Amygdala (tissue), 56 donors: ENCODE results near the gene MYO1H.

Experiments used
- DNase-seq, 56 donors: peaks; one replicate each; lab custom pipeline; 2025; lab: John Stamatoyannopoulos, UW

Gene MYO1H

DNA sequence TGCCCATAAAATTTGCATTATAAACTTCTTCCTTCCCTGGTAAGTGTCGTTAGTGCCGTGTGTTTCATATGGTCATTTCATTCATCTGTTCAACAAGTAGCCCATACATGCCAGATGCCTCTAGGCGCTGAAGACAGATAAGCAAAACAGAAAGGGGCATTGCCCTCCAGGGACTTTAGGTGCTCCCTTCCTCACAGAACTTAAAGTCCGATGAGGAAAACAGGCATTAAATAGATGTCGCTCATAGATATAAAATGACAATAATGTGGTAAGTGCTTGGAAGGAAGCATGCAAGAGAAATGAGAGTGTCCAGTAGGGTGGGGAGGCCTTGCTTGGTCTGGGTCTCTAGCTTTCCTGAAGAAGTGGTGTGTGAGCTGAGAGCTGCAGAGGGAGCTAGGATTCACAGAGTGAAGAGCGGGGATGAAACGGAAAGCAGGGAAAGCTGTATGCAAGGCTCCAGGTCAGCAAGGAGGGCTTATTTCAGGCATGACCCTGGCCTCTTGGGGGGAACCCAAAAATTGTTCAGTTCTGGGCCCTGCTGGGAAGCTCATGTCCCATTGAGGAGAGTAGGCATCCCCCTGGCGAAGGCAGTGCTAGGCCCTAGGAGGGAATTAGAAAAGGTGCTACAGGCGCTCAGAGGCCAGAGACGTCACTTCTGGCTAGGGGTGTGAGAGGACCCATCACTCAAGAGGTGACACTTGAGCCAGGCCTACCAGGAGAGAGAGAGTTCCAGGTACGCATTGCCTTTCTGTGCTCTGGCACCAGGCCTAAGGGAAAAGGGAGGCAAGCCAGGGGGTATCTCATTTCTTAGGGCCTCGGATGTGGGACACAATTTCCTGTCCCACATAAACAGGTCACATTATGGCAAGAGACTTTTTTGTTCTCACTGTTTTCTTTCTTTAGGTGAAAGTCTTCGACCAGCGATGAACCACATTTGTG lies 141.6 kb downstream of the MYO1H start:
- no peak for DNase-seq

DNA sequence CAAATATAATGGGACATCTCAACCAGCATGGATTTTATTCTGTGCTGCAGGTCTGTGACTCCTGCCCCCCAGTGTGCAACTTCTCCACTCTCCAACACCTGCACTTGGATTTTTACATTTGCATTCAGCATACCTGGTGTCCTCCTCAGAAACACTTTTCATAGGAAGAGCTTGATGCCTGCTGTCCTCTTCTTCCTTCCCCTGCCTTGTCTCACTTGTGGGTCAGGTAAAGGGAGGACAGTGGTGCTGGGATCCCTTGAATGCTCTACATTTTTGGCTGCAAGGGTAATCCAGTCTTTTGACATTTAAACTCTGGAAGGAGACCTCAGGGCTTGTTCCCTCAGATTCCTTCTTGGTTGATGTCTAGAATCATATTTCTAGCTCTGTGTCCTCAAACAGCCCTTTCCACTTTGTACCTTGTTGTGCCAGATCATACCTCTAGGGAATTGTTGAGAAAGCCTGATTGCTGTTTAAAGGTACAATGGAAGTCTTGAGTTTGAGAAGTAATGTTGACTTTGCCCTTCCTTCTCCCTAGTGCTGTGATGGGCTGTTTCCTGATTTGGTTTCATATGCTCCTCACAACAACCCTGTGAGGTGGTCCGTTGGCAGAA lies 142.4 kb downstream of the MYO1H start:
- DNase-seq: no peak

GRCh38 chr12:109491671-109492070 lies 144.0 kb downstream of the MYO1H start:
- DNase-seq: no peak

GRCh38 chr12:109492371-109492770 lies 144.7 kb downstream of the MYO1H start:
- DNase-seq: no peak

- DNase-seq: no peak
These were observed 145.4 kb downstream of the MYO1H start for GRCh38 chr12:109493090-109493489.

DNA sequence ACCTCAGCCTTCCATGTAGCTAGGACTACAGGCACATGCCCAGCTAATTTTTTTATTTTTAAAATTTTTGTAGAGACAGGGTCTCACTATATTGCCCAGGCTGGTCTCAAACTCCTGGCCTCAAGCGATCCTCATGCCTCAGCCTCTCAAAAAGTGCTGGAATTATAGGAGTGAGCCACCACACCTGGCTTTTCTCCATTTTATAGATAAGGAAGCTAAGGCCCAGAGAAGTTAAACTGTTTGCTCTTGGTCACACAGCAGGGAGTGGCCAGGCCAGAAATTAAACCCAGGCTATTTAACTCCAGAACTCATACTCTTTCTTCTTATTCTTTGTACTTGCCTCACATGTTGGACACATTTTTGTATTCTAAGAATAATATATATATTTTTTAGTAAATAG lies 146.2 kb downstream of the MYO1H start:
- no peak for DNase-seq

GRCh38 chr12:109494348-109494881 lies 146.7 kb downstream of the MYO1H start:
- no peak for DNase-seq

- DNase-seq: no peak
These were observed 147.3 kb downstream of the MYO1H start for GRCh38 chr12:109495012-109495411.

DNA sequence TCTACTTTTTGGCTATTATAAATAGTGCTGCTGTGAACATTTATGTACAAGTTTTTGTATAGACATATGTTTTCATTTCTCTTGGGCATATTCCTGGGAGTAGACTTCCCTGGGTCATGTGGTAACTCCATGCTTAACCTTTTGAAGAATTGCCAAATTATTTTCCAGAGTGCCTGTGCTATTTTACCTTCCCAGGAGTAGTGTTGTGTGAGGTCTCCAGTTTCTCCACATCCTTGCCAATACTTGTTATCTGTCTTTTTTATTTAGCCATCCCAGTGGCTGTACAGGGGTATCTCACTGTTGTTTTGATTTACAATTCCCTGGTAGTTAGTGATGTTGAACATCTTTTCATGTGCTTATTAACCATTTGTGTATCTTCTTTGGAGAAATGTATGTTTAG lies 148.6 kb downstream of the MYO1H start:
- DNase-seq: no peak

DNA sequence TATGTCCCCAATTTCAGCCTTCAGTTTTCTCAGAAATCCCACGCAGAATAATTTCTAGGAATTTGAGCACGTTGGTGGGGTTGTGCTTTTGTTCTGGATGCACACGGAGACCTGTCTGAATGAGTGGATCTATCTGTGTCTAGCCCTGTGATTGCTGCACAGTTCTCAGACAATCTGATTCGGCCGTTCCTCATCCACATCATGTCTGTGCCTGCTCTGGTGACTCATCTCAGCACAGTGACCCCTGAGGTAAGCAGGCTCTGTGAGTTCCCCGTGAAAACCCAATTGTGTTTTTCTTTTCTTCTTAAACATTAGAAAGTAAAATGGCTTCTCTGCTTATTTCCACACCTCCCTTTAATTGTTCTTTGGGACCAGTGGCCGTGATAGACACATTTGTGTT lies 150.0 kb downstream of the MYO1H start:
- DNase-seq: no peak
